Bronchial epithelial cell (primary cell): Measurements from ENCODE around the gene EYS. TPM values are rescaled to one million over a fixed set of nuclear protein-coding genes. Genes with fewer than 3 reads are reported as not detected.

Experiments used
- DNase-seq: peaks from one replicate; pipeline ENCODE4 v3.0.0-alpha.2; 2010; ENCODE audit warnings: low read depth
- FAIRE-seq: peaks from 2 replicates; lab custom pipeline; 2011; peaks lifted over from hg19 to GRCh38; lab: Jason Lieb, UNC
- H3K27me3 ChIP-seq: 2 replicates; pipeline ENCODE4 v1.5.1; 2011; ENCODE audit warnings: low read length; ENCODE audit not compliant: control insufficient read depth, insufficient read depth
- H3K36me3 ChIP-seq: 2 replicates; pipeline ENCODE4 v1.5.1; 2011; ENCODE audit warnings: low read length; ENCODE audit not compliant: control insufficient read depth, insufficient read depth
- H3K4me3 ChIP-seq: 2 replicates; pipeline ENCODE4 v1.5.1; 2011; ENCODE audit warnings: mild to moderate bottlenecking, low read depth, low read length, control low read depth
- CTCF ChIP-seq: IDR thresholded peaks from 2 replicates; pipeline ENCODE4 v1.5.1; 2011; ENCODE audit warnings: mild to moderate bottlenecking, moderate library complexity, low read length, control low read depth, inconsistent platforms; ENCODE audit not compliant: insufficient read depth, severe bottlenecking
- total RNA-seq: library from RNA; depleted of rRNA; stranded (reverse); fragments of >200 nt; gene quantifications from 2 replicates; pipeline ENCODE4 v1.2.1, GENCODE V29; 2014

The EYS gene
- total RNA-seq, 1 donor from 2014 or later, result 0.53 TPM

- FAIRE-seq, result no peak
- Histone ChIP-seq H3K36me3 (no peaks in the 10 kb centered on the region), H3K4me3 (no peak overlapping the region), H3K27me3 (no peaks in the 10 kb centered on the region)
- DNase-seq, result no peak
- TF ChIP-seq CTCF, result no peak
Observed at GRCh38 chr6:65221153-65221552, 485.9 kb downstream of the EYS start.

DNA sequence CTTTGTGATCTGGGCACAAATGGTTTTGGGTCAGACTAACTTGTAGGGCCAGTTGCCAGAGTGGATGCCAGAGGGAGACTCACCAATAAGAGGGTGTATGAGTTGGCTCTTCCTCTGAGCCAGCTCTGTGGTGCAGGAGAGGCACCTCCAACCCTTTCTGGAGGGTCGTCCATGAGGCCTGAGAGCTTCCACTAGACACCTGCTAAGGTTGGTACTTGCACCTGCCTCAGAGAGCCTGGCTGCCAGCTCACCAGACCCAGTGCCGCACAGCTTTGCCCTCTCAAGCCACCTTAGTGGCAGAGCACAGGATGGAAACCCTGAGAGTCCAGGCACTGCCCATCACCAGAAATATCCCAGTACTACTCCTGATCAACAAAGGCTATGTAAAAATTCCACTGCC is 504.3 kb downstream of the EYS start:
- H3K4me3 ChIP-seq, result no peak overlapping the region

DNA sequence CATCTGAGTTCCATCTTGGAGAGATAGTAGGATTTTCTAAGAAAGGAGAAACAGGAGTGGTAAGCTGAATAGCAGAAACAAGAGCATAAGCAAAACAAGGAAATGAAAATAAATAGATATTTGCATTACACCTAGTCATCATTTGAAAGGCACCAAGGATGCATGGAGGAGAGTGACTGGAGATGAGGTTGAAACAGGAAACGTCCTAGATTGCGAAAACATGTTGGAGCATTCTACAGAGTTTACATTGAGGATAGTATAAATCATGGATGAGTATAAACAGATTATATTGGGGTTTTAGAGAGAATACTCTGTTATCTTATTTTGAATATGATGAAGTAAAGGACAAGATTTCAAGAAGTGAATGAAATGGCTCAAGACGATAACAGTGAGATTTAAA is 507.3 kb downstream of the EYS start:
- DNase-seq (no peak), FAIRE-seq (no peak)
- no peak for TF ChIP-seq CTCF

More for the DNA sequence above, 504.3 kb downstream of the EYS start:
- FAIRE-seq, result no peak
- no peak for DNase-seq
- no peaks in the 10 kb centered on the region for H3K36me3 ChIP-seq
- H3K27me3 ChIP-seq, result no peaks in the 10 kb centered on the region
- TF ChIP-seq CTCF, result no peak

DNA sequence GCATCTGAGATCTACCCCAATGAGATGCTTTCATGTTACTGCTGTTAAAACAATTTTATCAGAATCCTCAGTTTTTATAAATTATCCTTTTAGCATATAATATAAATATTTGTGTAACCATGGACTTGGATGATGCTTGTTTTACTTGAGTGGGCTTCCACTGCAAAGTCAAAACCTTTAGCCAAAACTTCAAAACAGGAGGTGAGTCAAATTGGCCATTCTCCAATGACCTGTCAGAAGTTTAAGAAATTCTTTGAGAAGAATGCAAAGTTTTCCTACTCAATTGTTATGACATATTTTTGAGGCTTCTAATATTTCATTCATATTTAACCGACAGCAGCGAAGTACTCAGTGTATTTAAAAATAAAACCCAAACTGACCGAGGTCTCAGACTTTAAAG is 507.9 kb downstream of the EYS start:
- H3K4me3 ChIP-seq, result no peak overlapping the region
- H3K36me3 ChIP-seq, result no peaks in the 10 kb centered on the region
- no peak for FAIRE-seq
- DNase-seq, result no peak
- TF ChIP-seq CTCF, result no peak
- H3K27me3 ChIP-seq, result no peaks in the 10 kb centered on the region

More for the DNA sequence above, 507.3 kb downstream of the EYS start:
- no peaks in the 10 kb centered on the region for H3K27me3 ChIP-seq
- H3K36me3 ChIP-seq, result no peaks in the 10 kb centered on the region
- H3K4me3 ChIP-seq, result no peak overlapping the region

GRCh38 chr6:65191471-65191870 is 515.6 kb downstream of the EYS start:
- DNase-seq (no peak), FAIRE-seq (no peak)
- no peaks in the 10 kb centered on the region for H3K27me3 ChIP-seq
- H3K36me3 ChIP-seq, result no peaks in the 10 kb centered on the region
- H3K4me3 ChIP-seq, result no peak overlapping the region
- TF ChIP-seq CTCF, result no peak

DNA sequence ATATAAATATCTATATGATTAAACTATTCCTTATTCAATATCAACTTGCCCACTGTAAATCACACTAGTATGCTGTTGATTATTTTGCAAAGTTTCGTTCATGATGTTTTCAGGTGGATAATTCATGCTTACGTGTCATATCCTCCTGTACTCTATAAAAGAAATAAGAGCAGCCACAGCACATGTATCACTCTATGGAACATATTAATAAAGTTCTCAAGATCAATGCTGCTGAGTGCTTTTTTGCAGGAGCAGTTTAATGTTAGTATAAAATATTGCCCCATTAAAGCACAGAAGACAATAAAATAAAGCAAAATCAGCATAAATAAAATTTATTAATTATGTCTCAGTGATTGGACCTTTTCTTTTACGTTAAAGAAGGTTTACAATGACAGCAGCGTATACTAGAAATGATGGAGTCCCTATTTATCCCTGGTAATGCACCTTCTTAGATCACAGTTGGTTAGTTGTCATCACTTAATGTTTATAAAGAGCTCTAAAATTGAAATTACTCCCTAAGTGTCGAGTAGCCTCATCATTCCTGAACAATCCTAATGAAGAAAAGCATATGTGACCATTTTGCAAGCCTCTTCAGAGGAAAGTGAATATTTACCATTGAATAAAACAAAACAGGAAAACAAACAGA is 517.7 kb downstream of the EYS start:
- H3K36me3 ChIP-seq, result no peaks in the 10 kb centered on the region
- no peak for FAIRE-seq
- H3K4me3 ChIP-seq, result no peak overlapping the region
- DNase-seq, result no peak
- no peaks in the 10 kb centered on the region for H3K27me3 ChIP-seq
- no peak for TF ChIP-seq CTCF
